G401.6 (cell line): ENCODE results near the gene ADAMTSL1.

Experiments used
- FAIRE-seq: peaks from 2 replicates; lab custom pipeline; 2012; peaks lifted over from hg19 to GRCh38; lab: Jason Lieb, UNC

Gene ADAMTSL1

GRCh38 chr9:18610956-18611355, 137.0 kb downstream of the ADAMTSL1 start:
- no peak for FAIRE-seq

GRCh38 chr9:18611971-18612370, 138.0 kb downstream of the ADAMTSL1 start:
- FAIRE-seq: no peak

GRCh38 chr9:18614116-18614515, 140.2 kb downstream of the ADAMTSL1 start:
- no peak for FAIRE-seq

- no peak for FAIRE-seq
Observed at GRCh38 chr9:18614651-18615050, 140.7 kb downstream of the ADAMTSL1 start.

- no peak for FAIRE-seq
Observed at GRCh38 chr9:18616976-18617375, 143.0 kb downstream of the ADAMTSL1 start.

GRCh38 chr9:18617759-18618158, 143.8 kb downstream of the ADAMTSL1 start:
- no peak for FAIRE-seq

- FAIRE-seq: no peak
Observed at GRCh38 chr9:18618862-18619261, 144.9 kb downstream of the ADAMTSL1 start.

GRCh38 chr9:18622186-18622836, 148.4 kb downstream of the ADAMTSL1 start:
- FAIRE-seq: no peak

- no peak for FAIRE-seq
Observed at GRCh38 chr9:18623221-18624079, 149.5 kb downstream of the ADAMTSL1 start.

GRCh38 chr9:18626046-18626698, 152.2 kb downstream of the ADAMTSL1 start:
- no peak for FAIRE-seq

- FAIRE-seq: no peak
Observed at GRCh38 chr9:18629136-18629535, 155.2 kb downstream of the ADAMTSL1 start.

GRCh38 chr9:18632632-18633403, 158.9 kb downstream of the ADAMTSL1 start:
- no peak for FAIRE-seq

GRCh38 chr9:18636781-18637180, 162.8 kb downstream of the ADAMTSL1 start:
- FAIRE-seq: no peak

GRCh38 chr9:18638371-18639249, 164.7 kb downstream of the ADAMTSL1 start:
- no peak for FAIRE-seq

GRCh38 chr9:18639911-18640310, 166.0 kb downstream of the ADAMTSL1 start:
- no peak for FAIRE-seq

GRCh38 chr9:18658804-18659705, 185.1 kb downstream of the ADAMTSL1 start:
- FAIRE-seq: no peak

- FAIRE-seq: no peak
Observed at GRCh38 chr9:18660001-18660400, 186.0 kb downstream of the ADAMTSL1 start.

GRCh38 chr9:18662320-18662719, 188.4 kb downstream of the ADAMTSL1 start:
- FAIRE-seq: no peak

- FAIRE-seq: no peak
Observed at GRCh38 chr9:18665947-18666346, 192.0 kb downstream of the ADAMTSL1 start.

GRCh38 chr9:18666348-18666747, 192.4 kb downstream of the ADAMTSL1 start:
- no peak for FAIRE-seq
